GM21528 (cell line): ENCODE data around the gene FOXP2.
"Not testable (repeated sequence)": the region's sequence is repeated elsewhere in the genome, so short reads cannot be mapped to it uniquely, and the experiment has no call there.

Experiments
- ATAC-seq: cut with Tn5 transposase; IDR thresholded peaks from one replicate; pipeline ENCODE4 v1.9.1; 2021; ENCODE audit warnings: mild to moderate bottlenecking, moderate library complexity; ENCODE audit not compliant: unreplicated experiment, low FRiP score

The FOXP2 gene

DNA sequence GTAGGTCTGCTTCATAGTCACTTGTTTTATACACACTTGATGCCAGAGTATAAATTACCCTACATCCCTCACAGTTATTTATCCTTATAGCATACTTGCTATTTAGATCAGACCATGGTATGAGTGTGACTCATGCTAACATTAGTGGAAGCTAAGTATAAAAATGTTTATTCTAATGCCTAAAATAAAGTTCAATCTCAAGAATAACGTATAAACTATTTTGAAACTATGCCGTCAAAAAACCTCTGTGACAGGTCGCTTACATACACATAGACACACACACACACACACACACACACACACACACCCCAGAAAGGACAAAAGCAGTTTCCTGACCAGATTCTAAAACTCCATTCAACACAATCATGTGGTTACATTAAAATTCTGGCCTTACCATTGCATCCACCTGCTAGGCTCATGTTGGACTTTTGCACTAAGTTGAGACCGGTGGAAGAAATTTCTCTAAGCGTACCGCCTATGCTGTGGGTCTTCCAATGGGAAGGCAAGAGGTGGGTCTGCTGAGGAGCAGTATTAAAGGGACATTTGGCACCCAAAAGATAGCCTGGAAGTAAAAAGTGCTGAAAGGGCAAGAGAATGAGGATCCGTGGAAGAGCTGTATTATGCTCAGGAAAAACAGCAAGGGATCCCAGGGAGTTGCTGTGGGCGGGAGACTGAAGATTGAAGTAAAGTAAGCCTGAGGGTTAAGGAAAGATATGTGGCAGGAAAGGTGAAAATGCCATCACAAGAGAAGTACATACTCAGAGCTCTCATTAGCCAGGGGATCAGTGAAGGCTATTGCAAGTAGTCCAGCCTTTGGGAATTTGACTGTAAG is 5.0 kb downstream of the FOXP2 start:
- no peak for ATAC-seq

DNA sequence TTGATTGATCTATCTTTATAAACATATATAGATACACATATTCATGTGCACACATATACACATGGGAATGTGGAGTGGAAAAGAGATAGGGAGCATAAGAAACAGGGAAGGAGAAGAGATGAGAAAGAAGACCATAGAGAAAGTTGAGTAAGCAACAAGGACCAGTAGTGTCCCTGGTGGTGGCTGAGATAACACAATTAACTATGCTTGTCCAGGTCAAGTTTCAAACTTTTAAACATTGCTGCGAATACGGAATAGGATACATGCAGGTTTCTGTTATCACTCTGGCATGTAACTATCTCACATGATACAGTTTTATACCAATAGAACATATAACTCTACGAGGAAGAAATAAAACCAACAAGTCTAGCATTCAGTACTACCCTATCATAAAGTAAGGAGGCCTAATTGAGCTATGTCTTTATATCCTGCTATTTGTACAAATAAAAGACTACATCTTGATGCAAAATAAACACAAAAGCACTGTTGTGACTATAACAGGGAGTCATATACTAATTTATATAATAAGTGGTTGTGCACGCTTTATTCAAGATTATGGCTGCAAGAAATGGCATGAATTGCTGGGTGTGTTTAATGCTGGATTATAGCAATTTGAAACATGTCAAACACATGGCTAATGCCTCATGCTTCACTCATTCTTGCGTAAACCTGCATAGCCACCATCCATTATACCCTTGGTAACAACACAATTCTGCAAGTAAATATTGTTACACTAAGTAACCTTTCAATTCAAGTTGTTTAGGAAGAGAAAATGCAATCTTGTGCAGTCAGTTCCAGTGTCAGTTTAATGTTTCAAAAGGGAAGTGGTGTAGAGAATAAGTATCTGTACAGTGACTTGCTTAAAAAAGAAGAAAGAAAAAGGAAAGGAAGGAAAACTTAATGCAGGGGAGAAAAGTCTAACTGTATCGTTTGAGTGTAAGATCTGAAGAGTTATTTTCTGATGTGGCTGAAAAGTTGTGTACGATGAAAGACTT is 8.2 kb downstream of the FOXP2 start:
- ATAC-seq = no peak

DNA sequence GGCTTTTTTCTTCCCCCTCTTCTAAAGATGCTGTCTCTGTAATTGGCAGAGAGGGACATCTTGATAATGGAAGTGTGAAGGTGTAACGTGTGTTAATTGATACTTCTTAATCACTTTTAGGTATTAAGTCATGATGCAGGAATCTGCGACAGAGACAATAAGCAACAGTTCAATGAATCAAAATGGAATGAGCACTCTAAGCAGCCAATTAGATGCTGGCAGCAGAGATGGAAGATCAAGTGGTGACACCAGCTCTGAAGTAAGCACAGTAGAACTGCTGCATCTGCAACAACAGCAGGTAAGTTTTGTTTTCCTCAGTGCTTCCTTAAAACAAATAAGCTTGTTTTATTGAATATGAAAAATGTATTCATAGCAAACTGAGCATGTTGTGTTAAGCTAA is 11.8 kb downstream of the FOXP2 start:
- ATAC-seq = no peak

DNA sequence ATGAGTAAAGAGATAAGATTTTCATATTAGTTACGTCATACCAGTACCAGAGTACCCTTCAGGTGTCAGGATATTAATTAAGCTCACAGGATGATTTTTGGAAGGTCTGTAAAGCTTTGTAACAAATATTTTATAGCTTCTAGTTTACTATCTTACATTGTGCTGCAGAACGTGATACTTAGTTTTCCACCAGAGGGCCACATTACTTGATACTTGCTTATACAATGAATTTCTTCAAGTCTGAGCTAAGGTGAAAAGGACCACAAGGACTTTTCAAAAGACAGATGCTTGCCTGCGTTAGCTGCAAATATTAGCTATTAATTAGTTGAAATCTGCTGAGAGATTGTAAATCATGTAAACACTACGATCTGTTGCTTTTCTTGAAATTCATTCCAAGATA is 12.2 kb downstream of the FOXP2 start:
- no peak for ATAC-seq

GRCh38 chr7:114428211-114428610 is 13.6 kb downstream of the FOXP2 start:
- ATAC-seq = no peak

DNA sequence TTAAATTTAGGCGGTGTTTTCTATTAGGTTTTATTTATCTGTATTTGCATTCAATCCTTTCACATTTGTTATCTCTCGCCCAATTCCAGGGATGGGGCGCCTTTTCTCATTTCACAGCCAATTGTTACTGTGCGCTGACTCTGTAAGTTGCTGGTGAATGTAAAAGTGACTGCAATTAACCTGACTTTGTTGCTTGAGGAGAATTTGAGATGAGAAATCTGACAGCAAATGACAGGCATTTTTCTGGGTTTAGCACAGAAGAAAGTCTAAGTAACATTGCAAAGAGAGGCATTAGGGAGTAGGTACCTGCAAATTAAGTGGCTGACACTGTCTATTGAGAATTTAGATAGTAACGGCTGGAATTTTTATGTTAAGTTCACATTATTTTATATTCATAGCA is 16.6 kb downstream of the FOXP2 start:
- no peak for ATAC-seq

DNA sequence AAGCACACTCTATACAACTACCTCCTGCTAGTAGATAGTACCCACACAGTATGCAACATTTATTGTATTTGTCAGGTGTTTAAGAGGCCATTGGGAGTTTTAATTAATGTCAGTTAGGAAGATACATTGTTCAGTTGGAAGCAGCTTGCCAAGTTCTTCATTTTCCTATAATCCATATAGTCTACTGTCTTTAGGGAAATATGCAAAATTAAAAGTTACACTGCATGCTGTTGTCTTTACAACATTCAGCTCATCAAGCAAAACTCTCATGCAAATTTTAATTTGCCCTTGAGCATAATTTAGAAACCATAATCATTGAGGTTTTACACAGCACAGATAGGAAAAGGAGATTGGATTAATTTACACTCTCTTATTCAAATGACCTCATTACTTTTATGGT is 17.4 kb downstream of the FOXP2 start:
- no peak for ATAC-seq

- ATAC-seq = no peak
These were observed 18.1 kb downstream of the FOXP2 start for GRCh38 chr7:114432703-114433102.

DNA sequence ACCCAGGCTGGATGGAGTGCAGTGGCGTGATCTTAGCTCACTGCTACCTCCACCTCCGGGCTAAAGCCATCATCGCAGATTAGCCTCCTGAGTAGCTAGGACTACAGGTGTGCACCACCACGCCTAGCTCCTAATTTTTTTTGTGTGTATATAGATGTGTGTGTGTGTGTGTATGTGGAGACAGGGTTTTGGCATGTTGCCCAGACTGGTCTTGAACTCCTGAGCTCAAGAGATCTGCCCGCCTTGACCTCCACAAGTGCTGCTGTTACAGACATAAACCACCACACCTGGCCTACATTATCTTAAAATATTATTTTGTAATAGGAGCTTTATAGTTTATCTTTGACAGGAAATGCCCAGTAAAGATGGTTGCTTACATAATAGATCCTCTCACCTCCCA is 25.0 kb downstream of the FOXP2 start:
- ATAC-seq = no peak

- ATAC-seq = not testable (repeated sequence)
These were observed 26.3 kb downstream of the FOXP2 start for GRCh38 chr7:114440927-114441326.

DNA sequence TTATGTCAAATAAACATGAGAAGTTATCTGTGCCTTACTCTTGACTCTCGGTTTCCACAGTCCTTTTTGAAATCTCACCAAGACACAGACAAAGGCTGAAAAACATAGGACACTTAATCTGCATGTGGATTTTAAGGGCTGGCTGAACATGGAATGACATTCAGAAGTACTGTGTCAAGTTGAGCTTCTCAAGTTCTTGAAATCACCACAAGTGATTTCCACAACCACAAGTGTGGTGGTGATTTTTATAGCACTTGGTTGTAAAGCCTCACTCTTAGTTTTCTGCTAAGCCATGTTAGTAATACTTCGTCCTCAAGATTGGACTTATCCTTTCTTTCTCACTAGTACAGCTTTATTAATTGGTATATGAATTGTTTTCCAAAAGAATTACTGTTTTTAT is 29.6 kb downstream of the FOXP2 start:
- ATAC-seq = no peak

DNA sequence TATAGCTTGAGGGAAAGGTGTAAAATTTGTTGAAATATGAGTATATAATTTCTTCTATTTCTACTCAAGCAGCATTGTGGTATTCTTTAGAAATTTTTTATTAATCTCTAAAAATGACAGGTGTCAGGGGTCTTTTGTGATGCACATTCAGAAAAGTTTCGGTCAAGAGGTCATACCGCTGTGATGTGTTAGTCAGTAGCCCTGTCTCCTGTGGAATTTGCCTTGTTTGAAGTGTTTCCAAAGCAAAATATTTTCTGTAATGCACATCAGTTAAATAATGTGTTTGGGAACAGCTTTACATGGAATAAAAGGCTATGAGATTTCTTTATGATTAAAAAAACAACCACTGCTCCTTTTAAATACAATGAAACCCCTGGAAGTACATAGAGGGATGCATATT is 35.8 kb downstream of the FOXP2 start:
- ATAC-seq = no peak

DNA sequence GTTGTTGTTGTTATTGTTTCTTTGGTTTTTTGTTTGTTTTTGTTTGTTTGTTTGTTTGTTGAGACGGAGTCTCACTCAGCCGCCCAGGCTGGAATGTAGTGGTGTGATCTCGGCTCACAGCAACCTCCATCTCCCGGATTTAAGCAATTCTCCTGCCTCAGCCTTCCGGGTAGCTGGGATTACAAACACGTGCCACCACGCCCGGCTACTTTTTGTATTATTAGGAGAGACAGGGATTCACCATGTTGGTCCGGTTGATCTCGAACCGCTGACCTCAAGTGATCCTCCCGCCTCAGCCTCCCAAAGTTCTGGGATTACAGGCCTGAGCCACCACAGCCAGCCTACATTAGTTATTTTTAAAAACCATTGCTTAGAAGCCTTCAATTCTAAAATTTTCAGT is 45.0 kb downstream of the FOXP2 start:
- ATAC-seq = no peak

DNA sequence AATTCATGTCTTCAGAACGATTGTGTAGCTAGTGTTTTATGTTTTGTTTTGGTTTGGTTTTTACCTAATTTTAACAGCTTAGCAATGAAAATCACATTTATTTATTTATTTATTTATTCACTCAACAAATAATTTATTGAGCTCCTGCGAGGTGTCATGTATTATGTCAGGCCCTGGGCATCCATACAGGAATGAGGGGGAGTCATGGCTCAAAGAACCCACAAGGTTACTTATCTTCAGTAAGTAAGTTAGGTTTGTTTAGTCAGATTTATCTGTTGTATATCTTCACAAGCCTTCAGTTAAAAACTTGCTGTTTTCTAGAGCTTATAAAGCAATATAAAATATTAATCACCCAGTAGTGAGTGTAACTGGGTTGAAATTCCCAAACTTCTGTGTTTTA is 45.4 kb downstream of the FOXP2 start:
- ATAC-seq = no peak

GRCh38 chr7:114466917-114467316 is 52.3 kb downstream of the FOXP2 start:
- no peak for ATAC-seq

- no peak for ATAC-seq
These were observed 54.2 kb downstream of the FOXP2 start for GRCh38 chr7:114468844-114469243.

- ATAC-seq = no peak
These were observed 58.4 kb downstream of the FOXP2 start for GRCh38 chr7:114472896-114473512.

DNA sequence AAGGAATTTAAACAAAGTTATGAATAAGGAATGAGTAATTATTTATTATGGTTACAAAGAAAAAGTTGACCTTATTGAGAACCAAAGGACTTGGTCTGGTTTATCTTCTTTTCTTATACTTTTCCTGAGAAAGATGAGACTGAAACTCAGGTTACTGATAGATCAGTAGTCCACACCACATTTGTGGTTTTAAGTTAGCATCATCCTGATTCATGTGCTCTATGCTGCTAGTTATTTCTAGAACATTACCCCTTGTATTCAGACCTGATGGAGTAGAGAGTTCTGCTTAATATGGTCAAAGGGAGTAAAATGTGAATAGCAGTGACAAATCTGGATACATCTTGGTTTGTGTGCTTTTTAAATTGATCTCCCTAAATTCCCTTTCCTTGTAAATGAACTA is 63.8 kb downstream of the FOXP2 start:
- ATAC-seq = no peak

DNA sequence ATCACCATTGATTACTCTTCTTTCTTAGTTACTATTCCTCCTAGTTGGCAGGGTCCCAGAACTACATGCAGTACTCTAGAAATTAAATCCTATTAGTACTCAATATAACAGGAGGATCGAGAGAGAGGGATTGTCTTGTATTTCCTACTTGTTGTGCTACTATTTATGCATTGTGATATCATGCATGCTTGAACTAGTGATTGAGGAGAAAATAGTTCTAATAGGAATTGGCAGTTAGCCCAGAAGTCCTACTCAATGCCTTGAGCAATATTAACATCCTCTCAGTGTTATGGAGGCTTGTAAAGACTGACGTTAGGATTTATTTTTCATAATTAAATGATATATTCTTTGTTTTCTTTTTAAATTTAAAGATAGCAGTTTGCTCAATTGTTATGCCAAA is 67.4 kb downstream of the FOXP2 start:
- no peak for ATAC-seq

GRCh38 chr7:114484226-114484625 is 69.6 kb downstream of the FOXP2 start:
- no peak for ATAC-seq

GRCh38 chr7:114487174-114487573 is 72.6 kb downstream of the FOXP2 start:
- no peak for ATAC-seq
